GM21367 (cell line): Measurements from ENCODE around the gene CCDC196.
"Not testable (repeated sequence)": the region's sequence is repeated elsewhere in the genome, so short reads cannot be mapped to it uniquely, and the experiment has no call there.

Experiments used
- ATAC-seq: cut with Tn5 transposase; IDR thresholded peaks from one replicate; pipeline ENCODE4 v1.9.1; 2021; ENCODE audit not compliant: unreplicated experiment

The CCDC196 gene

DNA sequence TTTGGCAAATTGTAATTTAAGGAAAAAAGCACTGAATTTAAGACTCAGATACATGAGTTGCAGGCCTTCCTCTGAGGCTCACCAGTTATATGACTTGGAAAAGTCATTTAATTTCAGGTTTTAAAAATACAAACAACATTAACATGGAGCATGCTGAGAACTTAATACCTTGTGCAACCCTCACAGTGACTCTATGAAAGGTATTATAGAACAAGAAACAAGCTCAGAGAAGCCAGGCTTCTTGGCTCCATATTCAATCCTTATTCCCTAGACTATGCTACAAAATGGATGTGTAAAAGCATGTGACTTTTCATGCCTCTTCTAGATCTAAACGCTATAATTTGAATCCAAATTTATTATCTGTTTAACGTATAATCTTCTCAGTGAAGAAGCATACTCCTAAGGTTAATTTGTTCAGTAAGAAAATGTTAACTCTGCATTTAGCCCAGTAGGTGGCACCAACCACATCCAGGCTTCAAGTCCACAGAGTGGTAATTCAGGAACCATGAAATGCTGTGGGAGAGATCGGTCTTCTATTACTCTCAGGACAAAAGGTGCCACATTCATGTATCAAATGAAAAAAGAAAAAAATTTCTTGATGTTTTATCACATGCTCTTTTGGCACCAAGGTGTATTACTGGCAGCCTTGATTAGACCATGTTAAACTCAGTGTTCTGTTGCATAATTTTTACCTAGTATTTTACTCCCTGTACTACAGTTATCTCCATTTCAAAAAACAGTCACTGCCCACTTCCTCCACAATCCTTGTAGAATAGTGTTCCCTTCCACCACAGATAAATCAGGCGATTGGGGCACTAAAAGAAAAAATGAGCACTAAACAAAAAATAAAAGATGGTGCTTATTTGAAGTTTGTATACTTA, 9.3 kb downstream of the CCDC196 start:
- peak; percentile 72 for ATAC-seq

DNA sequence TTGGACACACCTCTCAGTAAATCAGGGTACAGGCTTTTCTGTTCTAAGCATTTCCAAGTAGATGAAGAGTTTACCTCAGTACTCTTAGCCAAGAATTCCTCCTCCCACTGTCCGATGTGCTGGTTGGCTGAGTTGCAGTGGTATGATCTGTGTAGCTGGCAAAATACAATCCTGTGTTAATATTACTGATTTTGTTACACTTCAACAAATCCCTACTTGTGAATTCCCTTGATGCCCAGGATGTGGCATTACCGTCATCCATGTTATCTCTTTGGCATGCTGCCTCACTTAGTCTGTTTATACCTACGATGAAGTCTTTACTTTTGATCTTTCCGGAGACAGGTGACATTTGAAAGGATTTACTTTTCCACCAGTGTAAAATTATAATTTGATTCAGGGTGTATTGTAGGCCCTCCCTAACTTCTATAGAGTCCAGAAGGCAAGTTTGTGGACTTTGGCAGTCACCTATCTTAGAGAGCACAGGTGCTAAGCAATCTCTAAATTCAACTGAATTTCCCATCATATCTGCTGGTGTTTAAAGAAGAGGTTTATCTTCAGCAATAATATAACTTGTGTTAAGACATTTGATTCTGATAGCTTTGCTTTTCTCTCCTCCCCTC, 10.1 kb downstream of the CCDC196 start:
- ATAC-seq, result no peak

DNA sequence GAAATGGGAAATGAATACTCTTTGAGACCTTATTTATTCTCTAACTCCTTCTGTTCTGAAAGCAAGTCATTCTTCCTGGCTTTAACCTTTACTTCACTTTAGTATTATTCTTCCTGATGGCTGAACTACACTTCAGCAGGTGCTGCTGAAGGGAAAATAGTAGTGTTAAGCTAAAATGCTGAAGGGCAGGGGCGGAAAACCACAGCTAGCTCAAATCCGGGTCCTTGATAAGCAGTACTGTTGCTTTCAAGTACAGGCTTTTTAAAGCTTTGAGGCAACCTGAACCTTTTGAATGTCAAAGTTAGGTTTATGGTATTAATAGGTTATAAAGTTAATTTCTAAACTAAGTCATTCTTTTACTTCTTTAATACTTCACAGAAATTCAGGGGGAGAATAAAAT, 10.7 kb downstream of the CCDC196 start:
- no peak for ATAC-seq

DNA sequence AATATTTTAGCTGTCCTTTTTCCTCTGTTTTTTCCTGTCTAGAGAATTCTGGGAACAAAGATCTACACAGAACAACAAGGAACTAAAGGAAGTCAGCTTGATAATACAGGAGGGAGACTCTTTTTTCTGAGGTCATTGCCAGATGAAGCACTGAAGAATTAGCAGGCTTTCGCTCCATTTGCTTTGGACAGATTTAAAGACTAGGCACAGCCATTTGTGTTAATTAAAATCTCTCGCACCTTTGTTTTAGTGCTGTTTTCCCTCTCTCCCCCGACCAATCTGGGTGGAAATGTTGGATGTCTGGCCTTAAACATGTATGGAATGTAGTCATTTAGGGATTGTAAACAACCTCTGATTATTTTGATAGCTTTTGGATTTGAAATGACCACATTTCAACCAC, 12.1 kb downstream of the CCDC196 start:
- no peak for ATAC-seq

DNA sequence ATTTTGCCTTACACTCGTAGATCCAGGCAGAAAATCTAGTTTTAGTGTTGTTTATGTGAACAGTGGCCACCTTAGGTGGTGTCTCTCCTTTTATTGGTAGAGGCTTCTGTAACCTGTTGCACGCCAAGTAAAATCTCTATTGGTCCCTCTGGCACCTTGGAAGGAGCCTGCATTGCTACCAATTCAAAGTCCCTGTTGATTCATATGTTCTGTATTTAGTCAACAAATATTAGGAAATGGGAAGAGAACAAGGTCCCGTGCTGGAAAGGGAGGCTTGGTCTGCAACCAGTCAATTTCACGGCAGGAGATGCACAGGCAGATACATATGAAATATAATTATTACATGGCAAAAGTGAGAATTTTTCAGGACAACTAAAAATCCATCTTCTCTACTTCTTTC, 15.4 kb downstream of the CCDC196 start:
- no peak for ATAC-seq

DNA sequence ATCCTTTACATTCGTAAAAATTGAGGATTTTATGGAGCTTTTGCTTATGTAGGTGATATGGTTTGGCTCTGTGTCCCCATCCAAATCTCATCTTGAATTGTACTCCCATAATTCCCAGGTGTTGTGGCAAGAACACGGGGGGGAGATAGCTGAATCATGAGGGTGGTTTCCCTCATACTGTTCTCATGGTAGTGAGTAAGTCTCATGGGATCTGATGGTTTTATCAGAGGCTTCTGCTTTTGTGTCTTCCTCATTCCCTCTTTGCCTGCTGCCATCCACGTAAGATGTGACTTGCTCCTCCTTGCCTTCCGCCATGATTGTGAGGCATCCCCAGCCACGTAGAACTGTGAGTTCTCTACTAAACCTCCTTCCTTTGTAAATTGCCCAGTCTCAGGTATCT, 16.7 kb downstream of the CCDC196 start:
- not testable (repeated sequence) for ATAC-seq

DNA sequence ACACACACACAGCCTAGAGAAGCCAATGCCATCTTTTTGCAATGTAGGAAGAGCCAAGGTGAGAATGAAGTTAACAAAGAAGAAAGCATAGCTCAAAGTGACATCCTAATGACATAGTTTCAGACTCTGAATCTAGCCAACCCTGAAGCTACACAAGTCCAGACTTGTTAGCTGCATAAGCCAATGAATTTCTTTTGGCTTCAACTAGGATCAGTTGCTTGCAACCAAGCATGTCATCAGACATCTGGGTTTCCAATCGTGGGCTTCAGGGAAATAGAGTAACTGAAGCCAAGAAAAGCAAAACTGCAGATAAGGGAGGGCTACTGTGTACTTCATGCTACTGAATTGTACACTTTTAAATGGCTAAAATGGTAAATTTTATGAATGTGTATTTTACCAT, 17.4 kb downstream of the CCDC196 start:
- ATAC-seq, result no peak

DNA sequence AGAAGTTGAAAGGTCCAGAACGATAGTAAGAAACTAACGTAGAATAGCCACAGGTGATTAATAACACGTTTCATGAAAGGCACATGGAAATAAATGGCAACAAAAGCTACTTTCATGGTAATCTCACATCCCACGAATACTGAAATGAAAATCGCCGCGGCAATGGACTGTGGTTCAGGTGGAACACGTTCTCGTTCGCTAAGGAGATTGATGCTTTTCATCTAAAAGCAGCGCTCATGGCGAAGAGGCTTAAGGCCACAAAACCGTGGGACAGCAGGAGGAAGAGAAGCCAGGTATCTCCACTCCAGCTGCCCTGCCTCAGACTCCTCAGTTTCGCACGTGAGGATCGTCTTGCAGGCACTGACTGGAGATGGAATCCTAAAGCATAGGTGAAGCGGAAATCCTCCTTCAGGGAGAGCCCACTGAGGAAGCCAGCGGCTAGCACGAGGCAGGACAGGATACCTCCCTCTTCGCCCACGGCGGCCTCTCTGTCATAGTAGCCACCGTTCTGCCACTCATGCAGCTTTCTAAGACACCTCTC, 21.1 kb downstream of the CCDC196 start:
- peak; percentile 16 for ATAC-seq

DNA sequence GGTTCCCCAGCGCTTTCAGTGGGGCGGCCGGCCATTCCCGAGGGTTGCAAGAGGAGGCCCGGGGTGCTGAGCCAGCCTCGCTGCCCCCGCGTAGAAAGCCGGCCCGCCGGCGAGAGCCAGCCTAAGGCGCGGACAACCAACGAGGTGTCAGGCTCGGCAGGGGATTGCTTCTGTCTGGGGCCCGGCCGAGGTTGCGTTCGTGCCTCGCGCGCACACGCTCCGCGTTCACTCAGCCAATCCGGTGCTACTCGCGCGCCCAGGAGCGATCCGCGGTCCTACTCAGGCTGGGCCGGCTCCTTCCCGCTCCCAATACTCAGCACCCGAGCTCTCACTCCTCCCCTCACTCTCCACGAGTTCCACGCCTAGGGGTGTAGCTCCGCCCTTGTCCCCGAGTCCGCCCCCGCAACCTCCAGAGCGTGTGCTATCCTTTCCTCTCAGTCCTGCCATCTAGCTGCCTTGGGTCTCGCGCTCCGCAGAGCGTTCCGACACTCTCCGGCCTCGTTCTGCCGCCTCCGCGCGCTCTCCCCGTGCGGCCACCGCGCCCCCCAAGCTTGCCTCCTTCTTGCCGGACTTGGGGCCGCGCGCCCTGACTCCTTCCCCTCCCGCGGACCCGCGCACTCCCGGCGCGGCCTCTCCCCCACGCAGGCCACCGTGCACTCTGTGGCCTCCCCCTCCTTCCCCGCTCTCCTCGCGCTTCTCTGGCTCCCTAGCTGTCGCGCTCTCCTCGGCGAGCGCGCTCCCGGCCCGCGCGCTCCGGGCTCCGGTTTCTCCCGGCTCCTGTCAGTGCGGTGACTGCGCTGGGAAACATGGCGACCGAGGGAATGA, 21.8 kb downstream of the CCDC196 start, which contains the start of gene GPHN:
Gene GPHN, plus strand, starts transcription at position 426 of the 825 bp plus-strand sequence.
- ATAC-seq, result peak; percentile 75

DNA sequence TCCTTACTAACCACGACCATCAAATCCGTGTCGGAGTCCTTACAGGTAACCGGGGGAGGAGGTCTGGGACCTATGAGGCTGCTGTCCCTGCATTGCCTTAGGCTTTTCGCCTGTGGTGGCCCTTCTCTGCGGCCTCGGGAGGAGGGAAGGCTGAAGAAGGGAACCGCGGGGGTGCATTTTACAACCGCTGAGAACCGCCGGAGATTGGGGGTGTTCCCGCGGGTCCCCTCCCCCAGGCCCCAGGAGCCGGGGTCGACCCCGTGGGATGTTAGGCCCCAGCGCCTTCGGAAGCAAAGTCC, 22.3 kb downstream of the CCDC196 start:
- ATAC-seq, result no peak

DNA sequence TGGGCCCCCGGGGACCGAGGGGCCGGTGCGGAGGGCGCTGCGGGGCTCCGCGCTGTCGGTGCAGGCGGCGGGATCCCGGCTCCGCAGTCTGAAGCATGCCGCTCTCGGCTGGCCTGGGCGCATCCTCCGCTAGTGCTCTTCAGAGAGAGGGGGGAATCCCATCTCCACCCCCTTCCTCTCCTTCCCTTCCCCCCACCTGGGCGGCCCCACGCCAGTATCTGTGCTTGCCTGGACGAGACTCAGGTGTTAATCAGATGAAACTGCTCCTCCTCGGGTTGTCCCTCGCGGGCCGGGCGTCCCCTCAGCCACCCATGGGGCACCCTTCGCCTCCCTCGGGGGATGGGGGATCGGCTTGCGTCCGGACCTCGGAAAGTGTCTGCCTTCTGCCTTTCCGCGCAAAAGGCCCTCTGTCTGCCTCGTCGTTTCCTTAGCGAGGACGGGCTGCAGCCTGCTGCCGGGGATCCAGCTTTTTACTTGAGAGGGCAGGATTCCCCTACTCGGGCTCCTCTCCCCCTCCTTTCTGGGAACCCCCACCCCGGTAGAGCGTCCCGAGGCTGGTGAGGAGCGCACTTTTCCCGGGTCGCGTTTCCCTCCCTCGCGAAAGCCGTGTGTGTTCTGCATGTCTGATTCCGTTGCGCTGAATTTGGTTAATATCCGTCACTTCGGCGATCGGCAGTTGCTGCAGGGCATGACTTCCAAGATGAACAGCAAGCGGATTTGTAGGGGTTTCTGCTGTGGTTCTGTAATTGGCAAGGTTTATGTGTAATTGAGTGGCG, 22.9 kb downstream of the CCDC196 start:
- ATAC-seq, result peak; percentile 23

DNA sequence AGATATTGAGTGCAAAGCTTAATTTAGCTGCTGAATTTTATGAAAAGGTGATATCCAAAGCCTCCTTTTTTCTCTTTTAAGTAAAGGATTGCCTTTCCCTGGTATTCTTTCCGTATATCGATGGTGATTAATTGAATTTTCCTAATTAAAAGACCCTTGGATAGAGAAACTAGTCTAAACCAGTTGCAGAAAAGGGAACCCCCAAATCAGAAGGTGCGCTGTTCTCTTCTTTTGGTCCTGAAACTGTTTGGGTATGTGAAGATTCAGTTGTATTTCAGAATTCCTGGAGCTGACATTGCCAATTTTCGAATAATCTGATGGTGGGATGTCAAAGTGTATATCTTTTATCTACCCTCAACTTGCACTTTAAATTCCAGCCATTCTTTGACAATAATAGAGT, 23.7 kb downstream of the CCDC196 start:
- ATAC-seq, result no peak

DNA sequence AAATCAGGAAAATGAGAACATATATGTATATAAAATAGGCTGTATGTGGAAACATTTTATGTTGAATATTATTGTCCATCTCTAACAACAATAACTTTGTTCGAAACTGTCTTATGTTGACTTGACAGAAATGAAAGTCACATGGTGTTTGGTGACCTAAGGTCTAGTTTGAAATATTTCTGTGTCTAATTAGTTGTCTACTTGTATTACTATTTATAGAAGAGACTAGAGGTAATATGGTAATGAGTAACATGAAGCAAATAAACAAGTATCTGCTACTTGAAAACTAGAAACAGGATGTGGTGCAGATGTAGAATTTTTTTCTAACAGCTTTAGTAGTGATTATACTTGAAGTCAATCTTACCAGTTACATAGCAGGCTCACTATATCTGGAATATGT, 25.7 kb downstream of the CCDC196 start:
- ATAC-seq, result no peak

DNA sequence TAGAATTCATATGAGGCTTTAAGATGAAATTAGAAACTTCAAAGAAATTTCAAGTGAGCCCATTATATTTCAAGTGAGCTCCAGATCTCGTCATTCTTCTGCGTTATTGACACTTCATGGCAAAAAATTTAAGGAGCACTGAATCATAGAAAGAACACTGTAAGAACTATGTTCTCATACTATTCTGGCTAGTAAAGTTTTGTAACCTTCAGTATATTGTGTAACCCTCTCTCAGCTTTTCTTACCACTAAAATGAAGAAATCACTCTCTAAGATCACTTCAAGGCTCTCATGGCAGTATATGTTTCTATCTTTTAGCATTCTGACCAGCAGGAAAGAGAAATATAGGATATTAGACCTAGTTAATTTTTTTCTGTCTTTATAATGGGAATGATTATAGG, 28.0 kb downstream of the CCDC196 start:
- no peak for ATAC-seq

DNA sequence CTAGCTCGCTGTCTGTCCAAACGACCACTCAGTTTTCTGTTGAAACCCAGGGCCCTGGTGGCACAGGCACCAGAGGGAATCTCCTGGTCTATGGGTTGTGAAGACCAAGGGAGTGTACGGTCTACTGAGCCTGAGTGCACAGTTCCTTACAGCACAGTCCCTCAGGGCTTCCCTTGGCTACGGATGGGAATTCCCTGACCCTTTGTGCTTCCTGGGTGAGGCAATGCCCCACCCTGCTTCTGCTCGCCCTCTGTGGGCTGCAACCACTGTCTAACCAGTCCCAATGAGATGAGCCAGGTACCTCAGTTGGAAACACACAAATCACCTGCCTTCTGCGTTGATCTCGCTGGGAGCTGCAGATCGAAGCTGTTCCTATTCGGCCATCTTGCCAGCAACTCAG, 44.4 kb downstream of the CCDC196 start:
- no peak for ATAC-seq

DNA sequence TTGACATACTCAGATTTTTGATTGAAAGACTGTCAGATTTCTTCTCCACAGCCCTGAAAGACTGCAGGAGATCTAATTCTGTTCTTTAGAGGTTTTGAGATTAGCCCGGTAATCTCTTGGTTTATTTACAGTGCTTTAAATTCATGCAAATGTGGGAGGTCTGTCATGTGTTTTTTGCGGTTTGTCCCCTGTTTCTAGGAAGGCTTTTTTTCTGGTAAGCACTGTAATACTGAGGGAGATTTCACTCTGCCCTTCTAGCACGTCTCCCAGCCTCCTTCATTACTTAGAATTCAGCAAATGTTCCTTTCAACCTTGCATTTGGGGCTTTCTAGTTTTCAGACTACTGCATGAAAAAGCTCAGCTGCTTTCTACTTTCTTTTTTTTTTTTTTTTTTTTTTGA, 52.9 kb downstream of the CCDC196 start:
- ATAC-seq, result no peak

DNA sequence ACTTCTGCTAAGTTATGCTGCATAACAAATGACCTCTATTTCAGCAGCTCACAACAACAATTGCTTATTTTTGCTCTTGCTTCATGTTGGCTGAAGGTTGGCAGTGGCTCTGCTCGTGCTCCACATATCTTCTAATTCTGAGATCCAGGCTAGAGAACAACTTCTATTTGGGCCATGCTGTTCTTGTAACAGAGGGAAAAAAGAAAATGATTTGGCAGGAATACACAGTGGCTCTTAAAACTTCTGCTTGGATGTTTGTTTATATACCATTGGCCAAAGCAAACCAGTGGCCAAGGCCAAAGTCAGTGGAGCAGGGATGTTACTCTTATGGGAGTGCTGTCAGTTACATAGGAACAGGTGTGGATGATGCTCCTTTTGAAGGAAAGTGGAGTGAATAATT, 53.9 kb downstream of the CCDC196 start:
- no peak for ATAC-seq

DNA sequence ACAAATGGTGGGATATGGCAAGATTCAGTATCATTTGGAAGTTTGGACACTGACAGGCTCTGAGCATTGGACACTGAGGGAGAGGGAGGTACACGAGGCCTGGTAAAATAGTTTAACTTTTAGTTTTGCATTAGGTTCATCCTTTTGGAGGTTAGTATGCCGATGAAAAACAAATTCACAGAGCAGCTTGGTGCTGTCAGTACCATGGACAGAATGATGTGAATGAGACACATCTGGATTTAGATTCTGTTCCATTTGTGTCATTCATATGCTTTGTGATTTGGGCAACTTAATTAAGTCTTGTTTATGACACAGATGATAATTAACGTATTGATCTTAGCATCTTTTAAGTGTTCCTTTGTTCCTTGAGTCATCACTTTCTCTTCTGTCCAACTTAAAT, 55.5 kb downstream of the CCDC196 start:
- no peak for ATAC-seq

DNA sequence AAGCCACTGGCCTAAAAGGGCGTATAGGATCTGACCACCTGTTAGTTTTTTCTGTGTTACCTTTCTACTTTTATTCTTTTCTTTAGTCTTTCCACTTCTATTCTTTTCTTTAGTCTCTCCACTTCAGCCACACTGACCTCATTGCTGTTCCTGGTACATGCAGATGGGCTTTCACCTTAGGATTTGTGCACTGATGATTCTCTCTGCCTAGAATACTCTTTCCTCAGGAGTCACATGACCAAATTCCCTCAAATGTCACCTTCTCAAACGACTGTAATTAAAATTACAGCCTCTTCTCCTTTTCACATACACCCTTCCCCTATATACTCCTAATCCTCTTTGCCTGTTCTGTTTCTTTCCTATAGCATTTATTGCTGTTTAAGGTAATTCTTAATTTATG, 57.8 kb downstream of the CCDC196 start:
- ATAC-seq, result no peak

DNA sequence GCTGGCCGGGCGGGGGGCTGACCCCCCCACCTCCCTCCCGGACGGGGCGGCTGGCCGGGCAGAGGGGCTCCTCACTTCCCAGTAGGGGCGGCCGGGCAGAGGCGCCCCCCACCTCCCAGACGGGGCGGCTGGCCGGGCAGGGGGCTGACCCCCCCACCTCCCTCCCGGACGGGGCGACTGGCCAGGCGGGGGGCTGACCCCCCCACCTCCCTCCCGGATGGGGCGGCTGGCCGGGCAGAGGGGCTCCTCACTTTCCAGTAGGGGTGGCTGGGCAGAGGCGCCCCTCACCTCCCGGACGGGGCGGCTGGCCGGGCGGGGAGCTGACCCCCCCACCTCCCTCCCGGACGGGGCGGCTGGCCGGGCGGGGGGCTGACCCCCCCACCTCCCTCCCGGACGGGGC, 59.0 kb downstream of the CCDC196 start:
- ATAC-seq, result not testable (repeated sequence)

DNA sequence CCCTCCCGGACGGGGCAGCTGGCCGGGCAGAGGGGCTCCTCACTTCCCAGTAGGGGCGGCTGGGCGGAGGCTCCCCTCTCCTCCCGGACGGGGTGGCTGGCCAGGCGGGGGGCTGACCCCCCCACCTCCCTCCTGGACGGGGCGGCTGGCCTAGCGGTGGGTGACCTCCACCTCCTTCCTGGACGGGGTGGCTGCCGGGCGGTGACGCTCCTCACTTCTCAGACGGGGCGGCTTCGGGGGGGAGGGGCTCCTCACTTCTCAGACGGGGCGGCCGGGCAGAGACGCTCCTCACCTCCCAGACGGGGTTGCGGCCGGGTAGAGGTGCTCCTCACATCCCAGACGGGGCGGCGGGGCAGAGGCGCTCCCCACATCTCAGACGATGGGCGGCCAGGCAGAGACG, 59.6 kb downstream of the CCDC196 start:
- not testable (repeated sequence) for ATAC-seq
